ENCODE results near the gene ZNF764.

Gene ZNF764

DNA sequence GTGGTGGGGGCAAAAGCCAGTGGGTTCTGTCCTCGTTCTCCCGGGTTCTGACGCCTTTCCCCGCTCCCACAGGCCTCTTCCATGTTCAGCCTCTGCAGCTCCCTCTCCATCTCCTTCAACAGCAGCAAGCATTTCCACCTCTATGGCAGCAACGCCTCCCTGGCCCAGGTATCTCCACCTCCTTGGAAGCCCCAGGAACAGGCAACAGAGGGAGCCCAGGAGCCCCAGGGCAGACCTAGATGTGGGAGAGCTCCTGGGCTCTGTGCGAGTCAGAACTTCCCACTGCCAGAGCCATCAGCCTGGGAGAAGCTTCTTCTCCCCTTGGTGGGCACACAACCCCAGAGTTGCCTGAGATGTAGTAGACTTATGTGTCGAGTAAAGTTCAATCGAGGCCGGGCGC is 39.6 kb downstream of the ZNF764 start:
- H3K27ac ChIP-seq, result no peak overlapping the region
- no peak overlapping the region for H3K4me3 ChIP-seq
- no peaks in the 10 kb centered on the region for H3K36me3 ChIP-seq
- TF ChIP-seq, protein P1, sequence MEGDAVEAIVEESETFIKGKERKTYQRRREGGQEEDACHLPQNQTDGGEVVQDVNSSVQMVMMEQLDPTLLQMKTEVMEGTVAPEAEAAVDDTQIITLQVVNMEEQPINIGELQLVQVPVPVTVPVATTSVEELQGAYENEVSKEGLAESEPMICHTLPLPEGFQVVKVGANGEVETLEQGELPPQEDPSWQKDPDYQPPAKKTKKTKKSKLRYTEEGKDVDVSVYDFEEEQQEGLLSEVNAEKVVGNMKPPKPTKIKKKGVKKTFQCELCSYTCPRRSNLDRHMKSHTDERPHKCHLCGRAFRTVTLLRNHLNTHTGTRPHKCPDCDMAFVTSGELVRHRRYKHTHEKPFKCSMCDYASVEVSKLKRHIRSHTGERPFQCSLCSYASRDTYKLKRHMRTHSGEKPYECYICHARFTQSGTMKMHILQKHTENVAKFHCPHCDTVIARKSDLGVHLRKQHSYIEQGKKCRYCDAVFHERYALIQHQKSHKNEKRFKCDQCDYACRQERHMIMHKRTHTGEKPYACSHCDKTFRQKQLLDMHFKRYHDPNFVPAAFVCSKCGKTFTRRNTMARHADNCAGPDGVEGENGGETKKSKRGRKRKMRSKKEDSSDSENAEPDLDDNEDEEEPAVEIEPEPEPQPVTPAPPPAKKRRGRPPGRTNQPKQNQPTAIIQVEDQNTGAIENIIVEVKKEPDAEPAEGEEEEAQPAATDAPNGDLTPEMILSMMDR (IDR thresholded peaks at IDR 0.05), result no peak
- H3K27me3 ChIP-seq, result peaks cover 0 to 7% of the 10 kb centered on the region in 2 donors
- no peaks in the 10 kb centered on the region for H3K9me3 ChIP-seq
- intact Hi-C loops (cut with DNase I; ENCODE audit: low total_unique reads), result no loop called here
- DNase-seq, result no peak
- H3K4me1 ChIP-seq, result no peaks in the 10 kb centered on the region

DNA sequence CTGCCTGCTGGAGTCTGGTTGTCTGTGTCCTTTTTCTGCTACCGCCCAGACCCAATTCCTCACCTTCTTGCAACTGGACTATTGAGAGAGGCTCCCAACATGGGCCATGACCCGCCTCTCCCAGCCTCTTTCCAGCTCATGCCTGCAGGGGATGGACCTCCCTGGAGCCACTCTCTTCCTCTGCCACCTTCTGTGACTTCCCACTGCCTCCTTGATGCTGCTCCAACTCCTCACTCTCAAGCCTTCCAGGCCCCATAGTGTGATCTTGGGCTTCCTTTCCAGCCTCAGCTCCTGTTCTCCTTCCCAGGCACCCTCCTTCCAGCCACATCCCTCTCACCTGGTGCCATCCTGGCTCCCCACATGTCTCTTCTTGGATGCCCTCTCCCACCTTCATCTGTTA is 42.9 kb downstream of the ZNF764 start:
- H3K9me3 ChIP-seq, result no peaks in the 10 kb centered on the region
- H3K27me3 ChIP-seq, result peaks cover 0 to 7% of the 10 kb centered on the region in 2 donors
- no peak for DNase-seq
- H3K4me1 ChIP-seq, result no peaks in the 10 kb centered on the region
- intact Hi-C loops (cut with DNase I; ENCODE audit: low total_unique reads), result no loop called here
- TF ChIP-seq, protein P1 (IDR thresholded peaks at IDR 0.05), result no peak
- no peak overlapping the region for H3K4me3 ChIP-seq
- no peaks in the 10 kb centered on the region for H3K36me3 ChIP-seq
- H3K27ac ChIP-seq, result no peak overlapping the region

DNA sequence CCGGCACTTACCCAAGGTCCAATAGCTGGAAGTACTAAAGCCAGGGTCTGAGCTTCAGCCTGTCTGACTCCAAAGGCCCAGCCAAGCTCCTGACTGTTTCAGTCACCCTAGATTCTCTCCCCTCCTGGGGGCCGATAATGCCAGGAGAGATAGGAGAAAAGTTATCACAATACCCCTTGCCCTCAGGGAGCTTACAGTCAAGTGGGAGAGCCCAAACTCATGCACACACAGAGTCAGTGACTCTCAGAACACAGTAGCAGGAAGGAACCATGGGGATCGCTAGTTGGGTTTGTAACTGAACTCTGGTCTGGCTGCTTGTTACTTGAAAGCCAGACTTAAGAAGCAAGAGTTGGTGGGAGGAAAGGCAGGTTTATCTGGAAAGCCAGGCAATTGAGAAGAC is 46.7 kb downstream of the ZNF764 start:
- no peaks in the 10 kb centered on the region for H3K4me1 ChIP-seq
- no peaks in the 10 kb centered on the region for H3K9me3 ChIP-seq
- no peak overlapping the region for H3K4me3 ChIP-seq
- no peaks in the 10 kb centered on the region for H3K36me3 ChIP-seq
- no peak for DNase-seq
- TF ChIP-seq, protein P1 (IDR thresholded peaks at IDR 0.05), result no peak
- H3K27me3 ChIP-seq, result no peaks in the 10 kb centered on the region
- intact Hi-C loops (cut with DNase I; ENCODE audit: low total_unique reads), result no loop called here
- H3K27ac ChIP-seq, result no peak overlapping the region

DNA sequence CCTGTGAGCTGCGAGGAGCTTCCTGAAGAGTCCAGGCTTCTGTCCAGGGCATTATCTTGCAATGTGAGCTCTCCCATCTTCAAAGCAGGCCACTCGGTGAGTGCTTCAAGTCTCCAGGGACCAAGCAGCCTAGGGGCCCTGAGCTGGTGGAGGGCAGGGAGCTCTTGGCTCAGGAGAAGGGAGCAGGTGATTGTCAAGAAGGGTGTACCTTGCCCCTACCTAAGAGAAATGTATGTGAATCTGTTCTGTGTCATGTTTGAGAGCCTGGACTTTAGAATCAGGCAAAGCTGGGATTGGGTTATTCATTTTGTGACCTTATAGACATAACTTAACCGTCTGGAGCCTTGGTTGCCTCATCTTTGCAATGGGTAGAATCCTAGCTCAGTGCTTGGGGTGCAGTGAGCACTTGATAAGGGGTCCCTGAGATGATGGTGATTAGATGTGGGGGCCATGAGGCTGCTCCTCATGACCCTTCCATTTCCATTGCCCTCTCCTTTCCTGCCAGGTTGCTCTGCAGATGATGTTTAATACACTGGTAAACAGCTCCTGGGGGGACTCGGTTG is 47.7 kb downstream of the ZNF764 start:
- no peak overlapping the region for H3K27ac ChIP-seq
- no peaks in the 10 kb centered on the region for H3K36me3 ChIP-seq
- intact Hi-C loops (cut with DNase I; ENCODE audit: low total_unique reads), result no loop called here

DNA sequence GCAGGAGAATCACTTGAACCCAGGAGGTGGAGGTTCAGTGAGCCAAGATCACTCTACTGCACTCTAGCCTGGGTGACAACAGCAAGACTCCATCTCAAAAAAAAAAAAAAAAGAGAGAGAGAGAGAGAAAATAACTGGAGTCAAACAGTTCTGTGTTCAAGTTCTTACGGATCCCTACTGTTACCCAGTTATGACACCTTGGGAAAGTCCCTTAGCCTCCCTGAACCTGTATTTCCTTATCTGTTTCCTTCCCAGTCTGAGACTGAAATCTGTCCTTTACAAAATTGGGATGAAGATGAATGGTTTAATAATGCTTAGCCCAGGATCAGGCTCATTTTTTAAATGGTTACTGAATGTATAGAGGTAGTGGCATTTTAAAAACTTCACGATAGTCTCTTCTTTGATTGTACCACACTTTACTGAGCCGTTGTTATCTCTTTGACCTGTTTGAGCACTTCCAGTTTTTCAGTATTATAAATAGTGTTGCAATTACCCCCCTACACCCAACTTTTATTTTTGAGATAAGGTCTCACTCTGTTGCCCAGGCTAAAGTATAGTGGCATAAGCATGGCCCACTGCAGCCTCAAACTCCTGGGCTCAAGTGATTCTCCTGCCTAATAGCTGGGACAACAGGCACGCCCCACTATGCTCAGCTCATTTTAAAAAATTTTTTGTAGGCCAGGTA is 49.0 kb downstream of the ZNF764 start:
- no peak for DNase-seq
- Histone ChIP-seq H3K9me3 (no peaks in the 10 kb centered on the region), H3K36me3 (no peaks in the 10 kb centered on the region), H3K4me3 (no peak overlapping the region), H3K4me1 (no peaks in the 10 kb centered on the region), H3K27ac (no peak overlapping the region), H3K27me3 (no peaks in the 10 kb centered on the region)
- TF ChIP-seq, protein P1 (IDR thresholded peaks at IDR 0.05), result no peak
- intact Hi-C loops (cut with DNase I; ENCODE audit: low total_unique reads), result no loop called here

More for the DNA sequence above, 47.7 kb downstream of the ZNF764 start:
- Histone ChIP-seq H3K4me1 (no peaks in the 10 kb centered on the region), H3K27me3 (no peaks in the 10 kb centered on the region), H3K4me3 (no peak overlapping the region), H3K9me3 (no peaks in the 10 kb centered on the region)
- DNase-seq, result no peak
- TF ChIP-seq, protein P1 (IDR thresholded peaks at IDR 0.05), result no peak

All from tibial artery (tissue), 4 donors.